OCI-LY1 (cell line): Measurements from ENCODE around the gene TMEM185A.

Experiments
- CTCF ChIP-seq: fragments of 200-600 bp; sonication (generic), shearing (Covaris generic); IDR thresholded peaks from 2 replicates; pipeline ENCODE4 v1.5.1; 2017; ENCODE audit warnings: mild to moderate bottlenecking, antibody characterized with exemption, low read length, moderate library complexity, mixed read lengths
- EZH2 ChIP-seq: fragments of 200-600 bp; sonication (generic), shearing (Covaris generic); IDR thresholded peaks from 2 replicates; pipeline ENCODE4 v1.8.0; 2017; ENCODE audit warnings: borderline replicate concordance, mixed run types, mild to moderate bottlenecking, antibody characterized with exemption, low read length, moderate library complexity, mixed read lengths

GRCh38 chrX:149643496-149643895 lies 11.9 kb upstream of the TMEM185A start:
- TF ChIP-seq CTCF (no peak), EZH2 (no peak)
